K562 (cell line): ENCODE measurements around the gene HOXD9. TPM values are rescaled to one million over a fixed set of nuclear protein-coding genes. Genes with fewer than 3 reads are reported as not detected.

Experiments used
- CREB1 ChIP-seq, 2 experiments: sonication (generic) in 1 of 2; formaldehyde crosslinking in 1 of 2; IDR thresholded peaks; 2 replicates each; pipeline versions ENCODE4 v1.6.1 to v1.8.0; 2012 to 2022; ENCODE audit warnings: inconsistent platforms in 1 of 2, mild to moderate bottlenecking in 1 of 2, missing genetic modification reagents in 1 of 2, moderate library complexity in 1 of 2
- CUX1 ChIP-seq: fragments of 200-800 bp; sonication (Bioruptor generic); IDR thresholded peaks from 2 replicates; pipeline ENCODE4 v1.6.1; 2016; ENCODE audit warnings: missing genetic modification characterization, missing compliant biosample characterization
- ELF4 ChIP-seq: fragments of 450-650 bp; formaldehyde crosslinking; IDR thresholded peaks from 2 replicates; pipeline ENCODE4 v1.4.0; 2022; ENCODE audit warnings: missing genetic modification characterization
- ETS2 ChIP-seq: IDR thresholded peaks from 2 replicates; pipeline ENCODE4 v1.6.1; 2016; ENCODE audit warnings: borderline replicate concordance, missing genetic modification characterization, mild to moderate bottlenecking, moderate library complexity, missing compliant biosample characterization; ENCODE audit not compliant: poor library complexity, severe bottlenecking
- GTF2B ChIP-seq: IDR thresholded peaks from 2 replicates; pipeline ENCODE4 v1.6.1; 2011; ENCODE audit not compliant: insufficient read length; ENCODE audit errors: extremely low read depth
- HES1 ChIP-seq: fragments of 450-650 bp; IDR thresholded peaks from 2 replicates; pipeline ENCODE4 v1.6.1; 2016; ENCODE audit warnings: low read depth, mild to moderate bottlenecking, moderate library complexity
- HEY1 ChIP-seq: fragments of 250-450 bp; sonication (Bioruptor Pico); IDR thresholded peaks from 2 replicates; pipeline ENCODE4 v1.5.0; 2020; ENCODE audit warnings: mild to moderate bottlenecking, moderate library complexity, borderline replicate concordance
- HNRNPLL ChIP-seq: fragments of 200-400 bp; formaldehyde crosslinking; IDR thresholded peaks from 2 replicates; pipeline ENCODE4 v1.6.1; 2017; ENCODE audit warnings: low read length, low read depth, mild to moderate bottlenecking; ENCODE audit not compliant: poor library complexity, severe bottlenecking
- ILF3 ChIP-seq: fragments of 450-650 bp; IDR thresholded peaks from 2 replicates; pipeline ENCODE4 v1.6.1; 2018; ENCODE audit warnings: antibody characterized with exemption, mild to moderate bottlenecking, moderate library complexity, borderline replicate concordance
- JUNB ChIP-seq: fragments of 450-650 bp; formaldehyde crosslinking; conservative IDR thresholded peaks from 2 replicates; pipeline ENCODE4 v1.4.0; 2020; ENCODE audit warnings: mild to moderate bottlenecking
- KAT7 ChIP-seq: sonication (generic); formaldehyde crosslinking; IDR thresholded peaks from 2 replicates; pipeline ENCODE4 v1.8.0; 2022; ENCODE audit warnings: missing genetic modification reagents, mild to moderate bottlenecking, borderline replicate concordance
- KLF13 ChIP-seq: fragments of 450-650 bp; IDR thresholded peaks from 2 replicates; pipeline ENCODE4 v1.6.1; 2016; ENCODE audit warnings: missing genetic modification characterization, low read depth, mild to moderate bottlenecking, missing compliant biosample characterization, moderate library complexity, borderline replicate concordance
- MTA1 ChIP-seq: fragments of 450-650 bp; IDR thresholded peaks from 2 replicates; pipeline ENCODE4 v1.6.1; 2017; ENCODE audit warnings: borderline replicate concordance
- MXD1 ChIP-seq: fragments of 250-450 bp; sonication (Bioruptor Pico); IDR thresholded peaks from 2 replicates; pipeline ENCODE4 v1.8.0; 2021; ENCODE audit warnings: borderline replicate concordance, mild to moderate bottlenecking, moderate library complexity; ENCODE audit not compliant: poor library complexity, severe bottlenecking
- NUFIP1 ChIP-seq: fragments of 450-650 bp; IDR thresholded peaks from 2 replicates; pipeline ENCODE4 v1.6.1; 2018; ENCODE audit not compliant: partially characterized antibody
- SIN3B ChIP-seq: fragments of 450-650 bp; IDR thresholded peaks from 2 replicates; pipeline ENCODE4 v1.6.1; 2017; ENCODE audit warnings: low read depth, mild to moderate bottlenecking, moderate library complexity
- TCF7 ChIP-seq: sonication (generic); IDR thresholded peaks from 2 replicates; pipeline ENCODE4 v1.6.1; 2016; ENCODE audit warnings: antibody characterized with exemption, borderline replicate concordance
- ZFP30 ChIP-seq: fragments of 250-450 bp; sonication (Bioruptor Pico); IDR thresholded peaks from 2 replicates; pipeline ENCODE4 v1.8.0; 2022; ENCODE audit warnings: moderate library complexity, mild to moderate bottlenecking, inconsistent platforms, borderline replicate concordance
- ZNF175 ChIP-seq: fragments of 200-800 bp; sonication (Bioruptor generic); IDR thresholded peaks from 2 replicates; pipeline ENCODE4 v1.6.1; 2016; ENCODE audit warnings: low read depth, mild to moderate bottlenecking, missing genetic modification characterization, missing compliant biosample characterization
- ZNF586 ChIP-seq: fragments of 450-650 bp; formaldehyde crosslinking; conservative IDR thresholded peaks from 2 replicates; pipeline ENCODE4 v1.4.0; 2020; ENCODE audit warnings: mild to moderate bottlenecking, moderate library complexity
- polyA plus RNA-seq, 8 experiments: library from polyadenylated mRNA; depleted of rRNA in 4 of 8; stranded (reverse) in 5 of 8; unstranded in 3 of 8; fragments of >200 nt; fragmentation: Nextera tagmentation in 2 of 8; fragmentation: Illumina TruSeq in 1 of 8; extraction: Ambion mirVana in 2 of 8; extraction: Trizol in 1 of 8; gene quantifications; 2 replicates each; pipeline versions ENCODE4 v1.2.1 to v1.2.3, GENCODE V29; 2011 to 2014; ENCODE audit warnings: inconsistent platforms in 1 of 8, missing spikeins in 1 of 8
- total RNA-seq, 7 experiments: library from RNA; depleted of rRNA in 6 of 7; stranded (reverse); fragments of >200 nt in 6 of 7; fragmentation: Illumina TruSeq in 2 of 7; extraction: Trizol in 2 of 7; gene quantifications; 2 replicates each; pipeline versions ENCODE4 v1.2.1 to v1.2.3, GENCODE V29; 2011 to 2021; ENCODE audit warnings: low replicate concordance in 1 of 7

HOXD9 gene
- total and polyA plus RNA-seq, 9 of the 15 experiments (the other 6 are each of a cell fraction or from before 2014, with no cell fraction given): not detected

GRCh38 chr2:176079831-176080539, 42.5 kb upstream of the HOXD9 start (continued):
- no peak for TF ChIP-seq KAT7 (CRISPR knock-in tag)
- TF ChIP-seq TCF7: no peak
- no peak; the same call in 1 of the 2 replicates for TF ChIP-seq SIN3B
- no peak for TF ChIP-seq NUFIP1
- no peak for TF ChIP-seq HES1
- peak; percentile 41 for TF ChIP-seq HNRNPLL
- TF ChIP-seq ILF3: no peak
- TF ChIP-seq GTF2B: no peak
- TF ChIP-seq CUX1 (CRISPR knock-in tag): no peak
- TF ChIP-seq ZNF175 (CRISPR knock-in tag): no peak
- TF ChIP-seq ZNF586 (CRISPR knock-in tag): no peak
- no peak for TF ChIP-seq ZFP30 (CRISPR knock-in tag)
- no peak for TF ChIP-seq ETS2 (tag)
- peak; percentile 24; the same call in 1 of the 2 replicates for TF ChIP-seq CREB1 (IDR thresholded peaks at IDR 0.05)
- peak; percentile 69 for TF ChIP-seq CREB1 (CRISPR knock-in tag; IDR thresholded peaks at IDR 0.05)
- TF ChIP-seq HEY1 (CRISPR knock-in tag): no peak
- TF ChIP-seq MTA1: no peak
- no peak for TF ChIP-seq MXD1 (CRISPR knock-in tag)
- TF ChIP-seq KLF13 (tag): no peak
- TF ChIP-seq ELF4 (CRISPR knock-in tag): no peak
- TF ChIP-seq JUNB (CRISPR knock-in tag): no peak
